ENCODE data around the gene COA3.

- TF ChIP-seq TAF1 (IDR thresholded peaks at IDR 0.05; ENCODE audit: borderline replicate concordance, low read depth, low read length) (no peak), NRF1 (IDR thresholded peaks at IDR 0.05; ENCODE audit: low read depth, low read length) (no peak), MAX (IDR thresholded peaks at IDR 0.05; ENCODE audit: low read depth) (no peak), CTCF (IDR thresholded peaks at IDR 0.05) (no peak), EP300 (IDR thresholded peaks at IDR 0.05; ENCODE audit: borderline replicate concordance in 1 of 2, low read depth in 1 of 2, low read length in 1 of 2) (no peak), JUND (IDR thresholded peaks at IDR 0.05) (no peak), EZH2phosphoT487 (IDR thresholded peaks at IDR 0.05; ENCODE audit: borderline replicate concordance, low read depth) (no peak), POLR2AphosphoS5 (IDR thresholded peaks at IDR 0.05; ENCODE audit: low read depth, low read length) (no peak), MXI1 (IDR thresholded peaks at IDR 0.05; ENCODE audit: low read depth, low read length) (no peak), USF2 (IDR thresholded peaks at IDR 0.05; ENCODE audit: borderline replicate concordance, low read depth, low read length) (no peak), CHD2 (IDR thresholded peaks at IDR 0.05; ENCODE audit: low read length, partially characterized antibody) (no peak), GABPA (IDR thresholded peaks at IDR 0.05; ENCODE audit: low read depth) (no peak)
Measured at GRCh38 chr17:42775534-42776098, 22.9 kb downstream of the COA3 start.

All from SK-N-SH (cell line).